ENCODE measurements around the gene ARL2BP. TPM values are rescaled to one million over a fixed set of nuclear protein-coding genes. Genes with fewer than 3 reads are reported as not detected.

ARL2BP gene
- total and polyA plus RNA-seq, 3 experiments from 2014 or later, result 29.9 to 112 (median 30.1) TPM

GRCh38 chr16:57208926-57209325, 36.1 kb upstream of the ARL2BP start:
- Mint-ChIP-seq H3K36me3 (peaks cover 14 to 79% (median 22%) of the 10 kb centered on the region in 3 donors), H3K4me1 (peaks cover 0 to 1% (median 0%) of the 10 kb centered on the region in 3 donors), H3K9me3 (no peaks in the 10 kb centered on the region), H3K4me3 (no peak overlapping the region), H3K27me3 (no peaks in the 10 kb centered on the region), H3K27ac (no peak overlapping the region)
- Histone ChIP-seq H3K27ac (ENCODE audit: low read depth, low read length) (no peak overlapping the region), H3K36me3 (ENCODE audit: insufficient read depth, low read length) (peaks cover 45% of the 10 kb centered on the region), H3K4me3 (ENCODE audit: low read length) (no peak overlapping the region), H3K9me3 (ENCODE audit: low read length) (no peaks in the 10 kb centered on the region), H3K4me1 (ENCODE audit: insufficient read depth, low read length) (no peaks in the 10 kb centered on the region), H3K27me3 (ENCODE audit: insufficient read depth, low read length, poor library complexity, severe bottlenecking) (no peaks in the 10 kb centered on the region)
- no peak for DNase-seq
- ChIA-PET CTCF (interaction anchor here (1.9 kb wide), 1 partner anchor 91 kb away, joined by 4 read pairs; no protein-coding TSS in a partner anchor), POLR2A (interaction anchor here (0.5 kb wide), 1 partner anchor 159 kb away, joined by 3 read pairs; no protein-coding TSS in a partner anchor)

GRCh38 chr16:57209780-57210179, 35.3 kb upstream of the ARL2BP start:
- Mint-ChIP-seq H3K4me1 (peaks cover 0 to 1% (median 0%) of the 10 kb centered on the region in 3 donors), H3K27me3 (no peaks in the 10 kb centered on the region), H3K27ac (no peak overlapping the region), H3K9me3 (no peaks in the 10 kb centered on the region), H3K36me3 (peaks cover 15 to 83% (median 29%) of the 10 kb centered on the region in 3 donors), H3K4me3 (no peak overlapping the region)
- Histone ChIP-seq H3K27ac (ENCODE audit: low read depth, low read length) (no peak overlapping the region), H3K4me3 (ENCODE audit: low read length) (no peak overlapping the region), H3K27me3 (ENCODE audit: insufficient read depth, low read length, poor library complexity, severe bottlenecking) (no peaks in the 10 kb centered on the region), H3K4me1 (ENCODE audit: insufficient read depth, low read length) (no peaks in the 10 kb centered on the region), H3K36me3 (ENCODE audit: insufficient read depth, low read length) (peaks cover 48% of the 10 kb centered on the region), H3K9me3 (ENCODE audit: low read length) (no peaks in the 10 kb centered on the region)
- no peak for DNase-seq
- ChIA-PET CTCF (interaction anchor here (1.9 kb wide), 1 partner anchor 90 kb away, joined by 4 read pairs; no protein-coding TSS in a partner anchor), POLR2A (interaction anchor here (0.5 kb wide), 1 partner anchor 158 kb away, joined by 3 read pairs; no protein-coding TSS in a partner anchor)

- H3K27ac Mint-ChIP-seq, result no peak overlapping the region
- no peak overlapping the region for H3K4me3 ChIP-seq (ENCODE audit: low read length)
- H3K9me3 ChIP-seq (ENCODE audit: low read length), result peaks cover 7% of the 10 kb centered on the region
- ChIA-PET POLR2A (no interaction called here), CTCF (no interaction called here)
- peaks cover 20 to 27% (median 23%) of the 10 kb centered on the region in 5 donors for H3K9me3 Mint-ChIP-seq
- no peak overlapping the region for H3K4me3 Mint-ChIP-seq
- H3K27ac ChIP-seq (ENCODE audit: low read depth, low read length), result no peak overlapping the region
- H3K4me1 Mint-ChIP-seq, result no peaks in the 10 kb centered on the region
- no peaks in the 10 kb centered on the region for H3K4me1 ChIP-seq (ENCODE audit: insufficient read depth, low read length)
- peaks cover 53% of the 10 kb centered on the region for H3K36me3 ChIP-seq (ENCODE audit: insufficient read depth, low read length)
- H3K27me3 ChIP-seq (ENCODE audit: insufficient read depth, low read length, poor library complexity, severe bottlenecking), result no peaks in the 10 kb centered on the region
- peaks cover 49 to 85% (median 49%) of the 10 kb centered on the region in 3 donors for H3K36me3 Mint-ChIP-seq
- DNase-seq, result no peak
- H3K27me3 Mint-ChIP-seq, result no peaks in the 10 kb centered on the region
Observed at GRCh38 chr16:57213462-57213861, 31.6 kb upstream of the ARL2BP start.

- H3K27ac Mint-ChIP-seq, result no peak overlapping the region
- H3K9me3 Mint-ChIP-seq, result peaks cover 20 to 33% (median 29%) of the 10 kb centered on the region in 5 donors
- Histone ChIP-seq H3K4me3 (ENCODE audit: low read length) (no peak overlapping the region), H3K27me3 (ENCODE audit: insufficient read depth, low read length, poor library complexity, severe bottlenecking) (no peaks in the 10 kb centered on the region), H3K36me3 (ENCODE audit: insufficient read depth, low read length) (peaks cover 61% of the 10 kb centered on the region), H3K4me1 (ENCODE audit: insufficient read depth, low read length) (no peaks in the 10 kb centered on the region), H3K27ac (ENCODE audit: low read depth, low read length) (no peak overlapping the region), H3K9me3 (ENCODE audit: low read length) (peaks cover 7% of the 10 kb centered on the region)
- CTCF ChIA-PET, result no interaction called here
- no peaks in the 10 kb centered on the region for H3K4me1 Mint-ChIP-seq
- no peak overlapping the region for H3K4me3 Mint-ChIP-seq
- H3K36me3 Mint-ChIP-seq, result peaks cover 62 to 94% (median 73%) of the 10 kb centered on the region in 3 donors
- H3K27me3 Mint-ChIP-seq, result no peaks in the 10 kb centered on the region
- no peak for DNase-seq
- POLR2A ChIA-PET, result no interaction called here
Observed at GRCh38 chr16:57216968-57217367, 28.1 kb upstream of the ARL2BP start.

DNA sequence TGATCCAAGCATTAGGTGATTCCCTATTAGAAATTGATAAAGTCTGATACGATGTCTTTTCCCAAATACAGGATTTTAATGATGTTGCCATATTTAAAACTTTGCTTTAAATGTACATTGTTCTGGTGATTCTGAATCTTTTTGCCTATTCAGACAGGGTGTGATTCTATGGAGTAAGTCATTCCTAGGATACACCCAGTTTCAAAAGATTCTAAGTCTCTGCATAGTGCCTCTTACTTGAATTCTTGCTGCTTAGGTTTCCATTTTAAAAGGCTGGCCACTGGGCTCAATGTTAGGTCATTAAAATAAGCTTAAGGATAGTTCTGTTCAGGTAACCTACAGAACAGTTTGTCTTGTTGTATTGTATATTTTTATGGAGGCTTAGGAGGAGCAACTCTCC, 22.0 kb upstream of the ARL2BP start:
- H3K9me3 ChIP-seq (ENCODE audit: low read length), result no peaks in the 10 kb centered on the region
- no peaks in the 10 kb centered on the region for H3K27me3 ChIP-seq (ENCODE audit: insufficient read depth, low read length, poor library complexity, severe bottlenecking)
- H3K9me3 Mint-ChIP-seq, result peaks cover 0 to 10% (median 9%) of the 10 kb centered on the region in 5 donors
- no peak for DNase-seq
- no peaks in the 10 kb centered on the region for H3K4me1 ChIP-seq (ENCODE audit: insufficient read depth, low read length)
- H3K36me3 ChIP-seq (ENCODE audit: insufficient read depth, low read length), result peaks cover 45% of the 10 kb centered on the region
- H3K4me3 Mint-ChIP-seq, result no peak overlapping the region
- ChIA-PET CTCF (interaction anchor here (1.3 kb wide), 1 partner anchor 46 kb away, joined by 3 read pairs; no protein-coding TSS in a partner anchor), POLR2A (no interaction called here)
- H3K27ac Mint-ChIP-seq, result peak overlapping the region in 1 of 8 donors; percentile 47
- no peaks in the 10 kb centered on the region for H3K27me3 Mint-ChIP-seq
- H3K4me3 ChIP-seq (ENCODE audit: low read length), result no peak overlapping the region
- peaks cover 31 to 93% (median 36%) of the 10 kb centered on the region in 3 donors for H3K36me3 Mint-ChIP-seq
- no peak overlapping the region for H3K27ac ChIP-seq (ENCODE audit: low read depth, low read length)
- H3K4me1 Mint-ChIP-seq, result no peaks in the 10 kb centered on the region

- ChIA-PET CTCF (no interaction called here), POLR2A (no interaction called here)
- Histone ChIP-seq H3K9me3 (ENCODE audit: low read length) (no peaks in the 10 kb centered on the region), H3K4me1 (ENCODE audit: insufficient read depth, low read length) (no peaks in the 10 kb centered on the region), H3K4me3 (ENCODE audit: low read length) (no peak overlapping the region), H3K27ac (ENCODE audit: low read depth, low read length) (no peak overlapping the region), H3K27me3 (ENCODE audit: insufficient read depth, low read length, poor library complexity, severe bottlenecking) (no peaks in the 10 kb centered on the region), H3K36me3 (ENCODE audit: insufficient read depth, low read length) (peaks cover 40% of the 10 kb centered on the region)
- H3K4me3 Mint-ChIP-seq, result no peak overlapping the region
- H3K4me1 Mint-ChIP-seq, result no peaks in the 10 kb centered on the region
- no peaks in the 10 kb centered on the region for H3K9me3 Mint-ChIP-seq
- peaks cover 16 to 89% (median 25%) of the 10 kb centered on the region in 3 donors for H3K36me3 Mint-ChIP-seq
- no peak for DNase-seq
- H3K27ac Mint-ChIP-seq, result peak overlapping the region in 1 of 8 donors; percentile 41
- H3K27me3 Mint-ChIP-seq, result no peaks in the 10 kb centered on the region
Observed at GRCh38 chr16:57224651-57225335, 20.3 kb upstream of the ARL2BP start.

DNA sequence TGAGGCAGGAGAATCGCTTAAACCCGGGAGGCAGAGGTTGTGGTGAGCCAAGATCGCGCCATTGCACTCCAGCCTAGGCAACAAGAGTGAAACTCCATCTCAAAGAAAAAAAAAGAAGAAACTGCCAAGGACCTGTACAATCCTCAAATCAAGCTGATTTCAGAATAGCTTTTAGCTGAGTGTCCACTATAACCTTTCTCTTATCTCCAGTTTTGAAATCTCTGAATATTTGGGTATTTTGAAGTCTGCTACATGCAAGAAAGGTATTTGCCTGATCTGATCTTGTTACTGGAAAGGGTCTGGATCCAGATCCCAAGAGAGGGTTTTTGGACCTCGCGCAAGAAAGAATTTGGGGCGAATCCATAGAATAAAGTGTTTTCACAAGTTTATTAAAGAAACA, 19.1 kb upstream of the ARL2BP start:
- Mint-ChIP-seq H3K27me3 (no peaks in the 10 kb centered on the region), H3K4me3 (no peak overlapping the region), H3K27ac (peak overlapping the region in 1 of 8 donors; percentile 65), H3K36me3 (peaks cover 11 to 88% (median 25%) of the 10 kb centered on the region in 3 donors), H3K4me1 (no peaks in the 10 kb centered on the region), H3K9me3 (no peaks in the 10 kb centered on the region)
- no peaks in the 10 kb centered on the region for H3K27me3 ChIP-seq (ENCODE audit: insufficient read depth, low read length, poor library complexity, severe bottlenecking)
- H3K36me3 ChIP-seq (ENCODE audit: insufficient read depth, low read length), result peaks cover 43% of the 10 kb centered on the region
- no peak for DNase-seq
- H3K4me3 ChIP-seq (ENCODE audit: low read length), result no peak overlapping the region
- no peaks in the 10 kb centered on the region for H3K9me3 ChIP-seq (ENCODE audit: low read length)
- POLR2A ChIA-PET, result no interaction called here
- H3K4me1 ChIP-seq (ENCODE audit: insufficient read depth, low read length), result no peaks in the 10 kb centered on the region
- no peak overlapping the region for H3K27ac ChIP-seq (ENCODE audit: low read depth, low read length)
- CTCF ChIA-PET, result no interaction called here

- Mint-ChIP-seq H3K4me1 (no peaks in the 10 kb centered on the region), H3K36me3 (peaks cover 9 to 89% (median 28%) of the 10 kb centered on the region in 3 donors), H3K4me3 (no peak overlapping the region), H3K27ac (peak overlapping the region in 2 of 8 donors; percentile 23 to 57), H3K27me3 (no peaks in the 10 kb centered on the region), H3K9me3 (no peaks in the 10 kb centered on the region)
- Histone ChIP-seq H3K27ac (ENCODE audit: low read depth, low read length) (no peak overlapping the region), H3K4me1 (ENCODE audit: insufficient read depth, low read length) (no peaks in the 10 kb centered on the region), H3K9me3 (ENCODE audit: low read length) (no peaks in the 10 kb centered on the region), H3K27me3 (ENCODE audit: insufficient read depth, low read length, poor library complexity, severe bottlenecking) (no peaks in the 10 kb centered on the region), H3K4me3 (ENCODE audit: low read length) (no peak overlapping the region), H3K36me3 (ENCODE audit: insufficient read depth, low read length) (peaks cover 48% of the 10 kb centered on the region)
- DNase-seq, result no peak
- POLR2A ChIA-PET, result no interaction called here
- CTCF ChIA-PET, result no interaction called here
Observed at GRCh38 chr16:57226701-57227621, 18.1 kb upstream of the ARL2BP start.
